MCF 10A (cell line): ENCODE measurements around the gene CAPS. TPM values are rescaled to one million over a fixed set of nuclear protein-coding genes. Genes with fewer than 3 reads are reported as not detected.

Source experiments
- BruUV-seq: library from RNA; stranded (reverse); fragments of 400-500 nt; replicated peaks from 2 replicates; lab custom pipeline; 2021; lab: Mats Ljungman, UMichigan
- CTCF ChIA-PET: fragments of 300-600 bp; sonication (Branson Sonifier 250); formaldehyde crosslinking; extraction: SDS; loops from one replicate; lab custom pipeline; 2021; ENCODE audit warnings: antibody characterized with exemption, inconsistent platforms; lab: Yijun Ruan, JAX
- POLR2A ChIA-PET: fragments of 300-600, 350-650 bp; sonication (Branson Sonifier 250); formaldehyde crosslinking; extraction: SDS; loops from one replicate; lab custom pipeline; 2020; ENCODE audit warnings: antibody characterized with exemption, inconsistent platforms; lab: Yijun Ruan, JAX
- DNase-seq: peaks from one replicate; pipeline ENCODE4 v3.0.0-alpha.2; 2018; ENCODE audit not compliant: unreplicated experiment
- H3K27ac Mint-ChIP-seq: one replicate; pipeline ENCODE4 v1.8.0; 2022; ENCODE audit warnings: mild to moderate bottlenecking, low read depth, mixed read lengths; ENCODE audit not compliant: unreplicated experiment
- H3K27me3 Mint-ChIP-seq: one replicate; pipeline ENCODE4 v1.8.0; 2022; ENCODE audit warnings: mixed read lengths; ENCODE audit not compliant: insufficient read depth, unreplicated experiment
- H3K36me3 Mint-ChIP-seq: one replicate; pipeline ENCODE4 v1.8.0; 2022; ENCODE audit warnings: mild to moderate bottlenecking, moderate library complexity, mixed read lengths; ENCODE audit not compliant: insufficient read depth, unreplicated experiment
- H3K4me1 Mint-ChIP-seq: one replicate; pipeline ENCODE4 v1.8.0; 2022; ENCODE audit warnings: mixed read lengths; ENCODE audit not compliant: insufficient read depth, unreplicated experiment
- H3K4me3 Mint-ChIP-seq: one replicate; pipeline ENCODE4 v1.8.0; 2022; ENCODE audit warnings: mild to moderate bottlenecking, moderate library complexity, mixed read lengths; ENCODE audit not compliant: unreplicated experiment
- H3K9me3 Mint-ChIP-seq: one replicate; pipeline ENCODE4 v1.8.0; 2022; ENCODE audit warnings: mixed read lengths; ENCODE audit not compliant: unreplicated experiment
- CTCF ChIP-seq: fragments of 200-600 bp; IDR thresholded peaks from one replicate; pipeline ENCODE4 v1.8.0; 2022; ENCODE audit warnings: antibody characterized with exemption, mild to moderate bottlenecking; ENCODE audit not compliant: unreplicated experiment
- intact Hi-C: fragments of 100-400 bp; cut with micrococcal nuclease; formaldehyde crosslinking; loops from 2 replicates; pipeline ENCODE4 v1.14.1; 2022
- total RNA-seq: library from RNA; stranded (reverse); gene quantifications from 2 replicates; pipeline ENCODE4 v1.2.3, GENCODE V29; 2022

The CAPS gene
- total RNA-seq, 1 experiment from 2014 or later: 7.3 TPM

- no peaks in the 10 kb centered on the region for H3K4me1 Mint-ChIP-seq
- TF ChIP-seq CTCF: no peak
- BruUV-seq: no TSS peak
- H3K27me3 Mint-ChIP-seq: no peaks in the 10 kb centered on the region
- no peak overlapping the region for H3K4me3 Mint-ChIP-seq
- ChIA-PET POLR2A (no interaction called here), CTCF (no interaction called here)
- no peaks in the 10 kb centered on the region for H3K9me3 Mint-ChIP-seq
- DNase-seq: no peak
- intact Hi-C loops: no loop called here
- peaks cover 40% of the 10 kb centered on the region for H3K36me3 Mint-ChIP-seq
- H3K27ac Mint-ChIP-seq: no peak overlapping the region
Measured at GRCh38 chr19:5932146-5932545, 18.1 kb downstream of the CAPS start.

DNA sequence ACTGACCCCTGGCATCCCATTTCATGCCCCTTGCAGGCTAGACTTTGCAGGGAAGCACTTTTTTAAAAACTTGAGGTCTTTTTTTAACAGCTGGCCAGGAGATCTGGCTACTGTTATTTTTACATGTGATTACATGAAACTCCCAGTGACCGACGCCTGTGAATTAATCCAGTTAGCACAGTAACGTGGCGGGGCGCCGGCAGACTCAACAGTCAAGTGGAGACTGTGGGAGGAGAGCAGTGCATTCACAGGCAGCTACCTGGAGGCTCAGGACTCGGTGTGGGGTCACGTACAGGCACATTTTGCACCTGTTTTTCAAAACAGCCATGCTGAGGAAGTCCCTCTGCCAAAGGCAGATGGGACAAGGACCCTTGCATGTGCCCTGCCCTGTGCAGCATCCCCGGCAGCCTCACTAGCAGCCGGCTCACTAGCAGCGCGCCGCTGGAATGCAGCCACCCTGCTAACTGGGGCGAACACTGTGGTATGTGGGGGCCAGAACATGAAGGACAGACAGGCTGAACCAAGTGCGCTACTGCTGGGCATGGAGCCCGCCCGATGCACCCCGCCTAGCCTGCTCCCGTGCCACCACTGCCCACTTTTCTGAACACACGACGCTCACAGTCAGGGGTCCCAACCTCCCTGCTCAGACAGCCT, 18.7 kb downstream of the CAPS start:
- intact Hi-C loops: no loop called here
- peaks cover 46% of the 10 kb centered on the region for H3K36me3 Mint-ChIP-seq
- no peak overlapping the region for H3K4me3 Mint-ChIP-seq
- DNase-seq: no peak
- no TSS peak for BruUV-seq
- no peaks in the 10 kb centered on the region for H3K9me3 Mint-ChIP-seq
- POLR2A ChIA-PET: no interaction called here
- no peak overlapping the region for H3K27ac Mint-ChIP-seq
- no peaks in the 10 kb centered on the region for H3K4me1 Mint-ChIP-seq
- TF ChIP-seq CTCF: no peak
- H3K27me3 Mint-ChIP-seq: no peaks in the 10 kb centered on the region
- CTCF ChIA-PET: no interaction called here

GRCh38 chr19:5933391-5934068, 19.5 kb downstream of the CAPS start:
- TF ChIP-seq CTCF: no peak
- no peaks in the 10 kb centered on the region for H3K9me3 Mint-ChIP-seq
- intact Hi-C loops: no loop called here
- H3K4me3 Mint-ChIP-seq: no peak overlapping the region
- no peaks in the 10 kb centered on the region for H3K4me1 Mint-ChIP-seq
- H3K27ac Mint-ChIP-seq: no peak overlapping the region
- no TSS peak for BruUV-seq
- H3K36me3 Mint-ChIP-seq: peaks cover 48% of the 10 kb centered on the region
- POLR2A ChIA-PET: no interaction called here
- CTCF ChIA-PET: interaction anchor here (0.7 kb wide), 1 partner anchor 52 kb away, joined by 3 read pairs; no protein-coding TSS in a partner anchor
- no peaks in the 10 kb centered on the region for H3K27me3 Mint-ChIP-seq
- DNase-seq: no peak

- no peak for DNase-seq
- H3K9me3 Mint-ChIP-seq: no peaks in the 10 kb centered on the region
- H3K4me1 Mint-ChIP-seq: no peaks in the 10 kb centered on the region
- no peak overlapping the region for H3K4me3 Mint-ChIP-seq
- CTCF ChIA-PET: interaction anchor here (0.7 kb wide), 1 partner anchor 51 kb away, joined by 3 read pairs; no protein-coding TSS in a partner anchor
- BruUV-seq: no TSS peak
- H3K27me3 Mint-ChIP-seq: no peaks in the 10 kb centered on the region
- H3K36me3 Mint-ChIP-seq: peaks cover 52% of the 10 kb centered on the region
- H3K27ac Mint-ChIP-seq: no peak overlapping the region
- intact Hi-C loops: no loop called here
- no peak for TF ChIP-seq CTCF
- POLR2A ChIA-PET: no interaction called here
Measured at GRCh38 chr19:5934069-5934401, 20.0 kb downstream of the CAPS start.
